DOHH2 (cell line): Measurements from ENCODE around the gene BCO2.

Experiments
- H3F3A ChIP-seq: fragments of 200-600 bp; sonication (generic), shearing (Covaris generic); 2 replicates; pipeline ENCODE4 v1.6.0; 2016; ENCODE audit warnings: antibody characterized with exemption, mild to moderate bottlenecking; ENCODE audit not compliant: control insufficient read depth, insufficient read depth
- H3K27ac ChIP-seq: fragments of 200-600 bp; sonication (generic); 2 replicates; pipeline ENCODE4 v1.5.1; 2014; ENCODE audit warnings: low read depth, mild to moderate bottlenecking, low read length, moderate library complexity
- H3K27me3 ChIP-seq: fragments of 200-600 bp; sonication (generic); 2 replicates; pipeline ENCODE4 v1.6.1; 2014; ENCODE audit warnings: mild to moderate bottlenecking, low read length, mixed read lengths; ENCODE audit not compliant: control insufficient read depth
- H3K36me3 ChIP-seq: fragments of 200-600 bp; sonication (generic); 2 replicates; pipeline ENCODE4 v1.6.1; 2014; ENCODE audit warnings: mild to moderate bottlenecking, low read length, moderate library complexity, mixed read lengths; ENCODE audit not compliant: control insufficient read depth
- H3K4me1 ChIP-seq: fragments of 200-600 bp; sonication (generic); 2 replicates; pipeline ENCODE4 v1.6.1; 2014; ENCODE audit warnings: mild to moderate bottlenecking, low read length, mixed read lengths; ENCODE audit not compliant: control insufficient read depth
- H3K4me2 ChIP-seq: fragments of 200-600 bp; sonication (generic); 2 replicates; pipeline ENCODE4 v1.6.0; 2014; ENCODE audit warnings: mild to moderate bottlenecking, low read length, moderate library complexity
- H3K4me3 ChIP-seq: fragments of 200-600 bp; sonication (generic); 2 replicates; pipeline ENCODE4 v1.5.1; 2014; ENCODE audit warnings: mild to moderate bottlenecking, low read length, mixed read lengths
- H3K79me2 ChIP-seq: fragments of 200-600 bp; sonication (generic); 2 replicates; pipeline ENCODE4 v1.6.1; 2014; ENCODE audit warnings: mild to moderate bottlenecking, low read length, mixed read lengths; ENCODE audit not compliant: control insufficient read depth
- H3K9me2 ChIP-seq: fragments of 200-600 bp; sonication (generic); replicated peaks from 2 replicates; pipeline ENCODE4 v1.6.1; 2014; ENCODE audit warnings: mild to moderate bottlenecking, low read length, mixed read lengths; ENCODE audit not compliant: control insufficient read depth
- H3K9me3 ChIP-seq: fragments of 200-600 bp; sonication (generic); 2 replicates; pipeline ENCODE4 v1.6.1; 2014; ENCODE audit warnings: antibody characterized with exemption, low read length, mixed read lengths; ENCODE audit not compliant: control insufficient read depth, insufficient read depth
- H4K20me1 ChIP-seq: fragments of 200-600 bp; sonication (generic); 2 replicates; pipeline ENCODE4 v1.6.0; 2014; ENCODE audit warnings: low read depth, mild to moderate bottlenecking, antibody characterized with exemption, low read length, moderate library complexity; ENCODE audit not compliant: control insufficient read depth, insufficient read depth
- EZH2phosphoT487 ChIP-seq: fragments of 200-600 bp; sonication (generic); IDR thresholded peaks from 2 replicates; pipeline ENCODE4 v1.6.1; 2017; ENCODE audit warnings: borderline replicate concordance, mild to moderate bottlenecking, antibody characterized with exemption, low read length, moderate library complexity, mixed read lengths
- TF ChIP-seq, protein P1 (sequence below): fragments of 200-600 bp; sonication (generic); IDR thresholded peaks from one replicate; pipeline ENCODE4 v1.5.1; 2014; ENCODE audit warnings: antibody characterized with exemption, mild to moderate bottlenecking, low read depth, low read length; ENCODE audit not compliant: poor library complexity, severe bottlenecking

BCO2 gene

DNA sequence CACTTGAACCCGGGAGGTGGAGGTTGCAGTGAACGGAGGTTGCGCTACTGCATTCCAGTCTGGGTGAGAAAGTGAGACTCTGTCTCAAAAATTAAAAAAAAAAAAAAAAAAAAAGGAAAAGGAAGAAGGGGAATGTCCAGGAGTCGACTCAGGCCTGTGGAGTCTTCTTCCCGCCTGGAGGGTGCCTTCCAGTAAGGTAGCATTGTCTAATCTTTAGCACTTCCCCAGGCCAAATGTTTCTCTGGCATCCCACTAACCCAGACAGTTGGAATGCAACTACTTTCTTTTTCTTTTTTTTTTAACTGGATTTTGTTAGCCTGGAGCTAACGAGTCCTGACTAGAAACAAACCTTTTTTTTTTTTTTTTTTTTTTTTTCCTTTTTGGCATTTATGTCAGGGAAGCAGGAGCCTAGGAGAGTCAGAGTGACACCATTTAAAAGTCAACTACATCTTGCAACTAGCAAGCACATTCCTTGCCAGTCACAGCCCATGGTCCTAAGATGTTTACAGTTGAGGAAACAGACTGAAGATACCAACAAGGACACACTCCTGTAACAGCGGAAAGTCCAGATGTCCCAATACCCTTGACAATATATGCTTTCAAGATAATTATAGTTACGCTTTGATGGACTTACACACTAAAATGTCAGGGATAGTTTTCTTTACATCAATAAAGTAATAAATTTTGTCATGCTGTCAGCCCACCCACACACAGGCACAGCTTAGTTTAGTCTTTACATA is 74.7 kb downstream of the BCO2 start:
- Histone ChIP-seq H3K27ac (no peak overlapping the region), H4K20me1 (no peaks in the 10 kb centered on the region), H3K9me3 (no peaks in the 10 kb centered on the region), H3K9me2 (no peaks in the 10 kb centered on the region), H3K36me3 (no peaks in the 10 kb centered on the region), H3K27me3 (no peaks in the 10 kb centered on the region), H3K4me2 (no peak overlapping the region), H3K4me3 (no peak overlapping the region), H3K4me1 (no peaks in the 10 kb centered on the region), H3F3A (no peaks in the 10 kb centered on the region), H3K79me2 (no peaks in the 10 kb centered on the region)
- no peak for TF ChIP-seq EZH2phosphoT487
- TF ChIP-seq, protein P1, sequence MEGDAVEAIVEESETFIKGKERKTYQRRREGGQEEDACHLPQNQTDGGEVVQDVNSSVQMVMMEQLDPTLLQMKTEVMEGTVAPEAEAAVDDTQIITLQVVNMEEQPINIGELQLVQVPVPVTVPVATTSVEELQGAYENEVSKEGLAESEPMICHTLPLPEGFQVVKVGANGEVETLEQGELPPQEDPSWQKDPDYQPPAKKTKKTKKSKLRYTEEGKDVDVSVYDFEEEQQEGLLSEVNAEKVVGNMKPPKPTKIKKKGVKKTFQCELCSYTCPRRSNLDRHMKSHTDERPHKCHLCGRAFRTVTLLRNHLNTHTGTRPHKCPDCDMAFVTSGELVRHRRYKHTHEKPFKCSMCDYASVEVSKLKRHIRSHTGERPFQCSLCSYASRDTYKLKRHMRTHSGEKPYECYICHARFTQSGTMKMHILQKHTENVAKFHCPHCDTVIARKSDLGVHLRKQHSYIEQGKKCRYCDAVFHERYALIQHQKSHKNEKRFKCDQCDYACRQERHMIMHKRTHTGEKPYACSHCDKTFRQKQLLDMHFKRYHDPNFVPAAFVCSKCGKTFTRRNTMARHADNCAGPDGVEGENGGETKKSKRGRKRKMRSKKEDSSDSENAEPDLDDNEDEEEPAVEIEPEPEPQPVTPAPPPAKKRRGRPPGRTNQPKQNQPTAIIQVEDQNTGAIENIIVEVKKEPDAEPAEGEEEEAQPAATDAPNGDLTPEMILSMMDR: no peak

DNA sequence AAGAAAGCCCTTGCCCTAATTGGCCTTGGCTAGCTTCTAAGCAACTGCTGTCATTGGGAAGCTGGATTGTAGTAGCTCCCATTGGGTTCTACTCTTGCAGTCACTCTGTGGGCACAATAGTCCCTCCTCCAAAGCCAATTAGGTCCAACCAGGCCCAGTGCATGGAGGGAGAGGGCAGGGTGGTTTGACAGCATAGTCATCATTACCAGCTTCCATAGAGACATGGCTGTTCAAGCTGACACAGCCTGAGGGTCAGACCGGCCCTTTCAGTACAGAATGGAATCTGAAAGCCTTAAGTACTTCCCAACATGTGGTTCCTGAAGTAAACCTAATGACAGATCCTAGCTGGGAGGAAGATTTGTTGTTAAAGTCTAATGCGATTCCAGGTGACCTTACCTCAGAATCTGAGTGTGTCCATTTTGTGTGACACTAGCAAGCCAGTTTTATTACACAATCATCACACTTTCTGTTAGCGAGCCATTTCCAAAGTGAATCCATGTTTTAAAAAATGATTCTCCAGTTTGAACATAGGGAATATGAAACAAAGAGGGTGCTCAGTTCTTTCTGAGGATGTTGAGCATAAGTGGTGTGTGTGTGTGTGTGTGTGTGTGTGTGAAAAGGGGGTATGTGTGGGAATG is 78.4 kb downstream of the BCO2 start:
- Histone ChIP-seq H3K36me3 (no peaks in the 10 kb centered on the region), H3K27ac (no peak overlapping the region), H3K9me2 (no peaks in the 10 kb centered on the region), H3K79me2 (no peaks in the 10 kb centered on the region), H3K4me3 (no peak overlapping the region), H3K27me3 (no peaks in the 10 kb centered on the region), H4K20me1 (no peaks in the 10 kb centered on the region), H3K4me2 (no peak overlapping the region), H3K4me1 (no peaks in the 10 kb centered on the region), H3K9me3 (no peaks in the 10 kb centered on the region), H3F3A (no peaks in the 10 kb centered on the region)
- TF ChIP-seq, protein P1: no peak
- TF ChIP-seq EZH2phosphoT487: no peak

DNA sequence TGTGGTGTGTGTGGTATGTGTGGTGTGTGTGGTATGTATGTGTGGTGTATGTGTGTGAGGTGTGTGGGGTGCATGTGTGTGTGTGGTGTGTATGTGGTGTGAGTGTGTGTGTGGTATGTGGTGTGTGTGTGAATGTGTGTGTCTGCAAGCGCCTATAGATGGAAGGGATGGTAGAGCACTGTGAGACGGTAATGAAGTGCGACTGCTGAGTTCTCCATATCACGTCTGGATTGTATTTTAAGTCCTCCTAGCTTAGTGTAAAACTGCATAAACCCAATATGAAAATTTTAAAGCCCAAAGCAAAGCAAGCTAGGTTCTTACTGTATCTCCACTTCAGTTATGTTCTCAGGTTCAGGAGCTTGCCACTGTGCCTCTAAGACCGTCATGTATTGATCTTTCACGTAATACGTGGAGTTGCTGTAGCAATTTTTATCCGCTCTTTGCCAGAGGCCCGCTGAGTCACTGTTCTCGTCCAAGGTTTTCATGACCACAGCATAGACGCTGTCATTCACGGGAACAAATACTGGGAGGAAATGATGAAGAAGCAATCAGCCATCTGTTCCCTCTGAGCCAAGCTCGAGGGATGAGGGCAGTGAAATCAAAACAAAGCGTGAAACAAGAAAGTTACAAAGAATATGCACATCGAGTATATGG is 79.9 kb downstream of the BCO2 start:
- Histone ChIP-seq H3K4me1 (no peaks in the 10 kb centered on the region), H3K9me3 (no peaks in the 10 kb centered on the region), H3F3A (no peaks in the 10 kb centered on the region), H3K27me3 (no peaks in the 10 kb centered on the region), H3K79me2 (no peaks in the 10 kb centered on the region), H3K4me2 (no peak overlapping the region), H3K27ac (no peak overlapping the region), H3K36me3 (no peaks in the 10 kb centered on the region), H3K4me3 (no peak overlapping the region), H3K9me2 (no peaks in the 10 kb centered on the region), H4K20me1 (no peaks in the 10 kb centered on the region)
- TF ChIP-seq, protein P1: no peak
- no peak for TF ChIP-seq EZH2phosphoT487
